Right renal cortex interstitium (tissue), 3 donors: ENCODE data around the gene TNFAIP8L3. TPM values are rescaled to one million over a fixed set of nuclear protein-coding genes. Genes with fewer than 3 reads are reported as not detected.
"Not testable (repeated sequence)": the region's sequence is repeated elsewhere in the genome, so short reads cannot be mapped to it uniquely, and the experiment has no call there.

ENCODE experiments used
- DNase-seq, 3 donors: peaks; one replicate each; pipeline ENCODE4 v3.0.0-alpha.2; 2013; ENCODE audit warnings: low read depth in 3 of 3, low spot score in 2 of 3
- polyA plus RNA-seq, 3 donors: library from polyadenylated mRNA; unstranded; fragments of 120-200 nt; gene quantifications; one replicate each; pipeline ENCODE4 v1.2.1, GENCODE V29; 2013; ENCODE audit not compliant: insufficient read length in 3 of 3

Gene TNFAIP8L3
- polyA plus RNA-seq, 3 donors: 2.0 to 2.3 (median 2.1) TPM

GRCh38 chr15:51065781-51066180 lies 28.9 kb downstream of the TNFAIP8L3 start:
- no peak for DNase-seq

GRCh38 chr15:51065261-51065660 lies 29.4 kb downstream of the TNFAIP8L3 start:
- no peak for DNase-seq

- no peak for DNase-seq
Observed at GRCh38 chr15:51062736-51063135, 32.0 kb downstream of the TNFAIP8L3 start.

GRCh38 chr15:51060030-51060673 lies 34.6 kb downstream of the TNFAIP8L3 start:
- no peak for DNase-seq

- no peak for DNase-seq
Observed at GRCh38 chr15:51054535-51054934, 40.2 kb downstream of the TNFAIP8L3 start.

GRCh38 chr15:51053571-51053970 lies 41.1 kb downstream of the TNFAIP8L3 start:
- DNase-seq: no peak

GRCh38 chr15:51051776-51052175 lies 42.9 kb downstream of the TNFAIP8L3 start:
- DNase-seq: no peak

- DNase-seq: no peak
Observed at GRCh38 chr15:51049081-51049480, 45.6 kb downstream of the TNFAIP8L3 start.

- no peak for DNase-seq
Observed at GRCh38 chr15:51048308-51048707, 46.4 kb downstream of the TNFAIP8L3 start.

- no peak for DNase-seq
Observed at GRCh38 chr15:51046799-51047449, 47.8 kb downstream of the TNFAIP8L3 start.

- no peak for DNase-seq
Observed at GRCh38 chr15:51046016-51046415, 48.7 kb downstream of the TNFAIP8L3 start.

GRCh38 chr15:51044037-51044727 lies 50.5 kb downstream of the TNFAIP8L3 start:
- DNase-seq: no peak

- DNase-seq: no peak
Observed at GRCh38 chr15:51038974-51039319, 55.8 kb downstream of the TNFAIP8L3 start.

GRCh38 chr15:51038162-51038973 lies 56.3 kb downstream of the TNFAIP8L3 start:
- no peak for DNase-seq

GRCh38 chr15:51037474-51037873 lies 57.2 kb downstream of the TNFAIP8L3 start:
- DNase-seq: not testable (repeated sequence)

GRCh38 chr15:51030649-51031316 lies 63.9 kb downstream of the TNFAIP8L3 start:
- DNase-seq: no peak

GRCh38 chr15:51025454-51025846 lies 69.3 kb downstream of the TNFAIP8L3 start:
- DNase-seq: no peak

GRCh38 chr15:51024735-51025453 lies 69.8 kb downstream of the TNFAIP8L3 start:
- no peak for DNase-seq

- DNase-seq: no peak
Observed at GRCh38 chr15:51023499-51023898, 71.2 kb downstream of the TNFAIP8L3 start.

- no peak for DNase-seq
Observed at GRCh38 chr15:51022206-51022605, 72.5 kb downstream of the TNFAIP8L3 start.
